Esophagus muscularis mucosa (tissue), 3 donors: Measurements from ENCODE around the gene ZBTB16.
A peak's percentile ranks its signal among the peaks of the same experiment; 100 is the strongest.

Experiments used
- CTCF ChIP-seq, 3 experiments: fragments of 200-600 bp in 2 of 3; fragments of 450-650 bp in 1 of 3; sonication (generic) in 2 of 3; IDR thresholded peaks; one replicate each; pipeline ENCODE4 v1.5.1; 2017 to 2019; ENCODE audit warnings: antibody characterized with exemption in 3 of 3, mild to moderate bottlenecking in 2 of 3, moderate library complexity in 1 of 3
- POLR2A ChIP-seq: fragments of 450-650 bp; IDR thresholded peaks from one replicate; pipeline ENCODE4 v1.6.1; 2017; ENCODE audit warnings: antibody characterized with exemption, moderate library complexity, mild to moderate bottlenecking, low read depth
- POLR2AphosphoS5 ChIP-seq, 2 donors: sonication (generic); formaldehyde crosslinking; IDR thresholded peaks; one replicate each; pipeline ENCODE4 v1.6.1; 2017; ENCODE audit warnings: antibody characterized with exemption in 2 of 2

DNA sequence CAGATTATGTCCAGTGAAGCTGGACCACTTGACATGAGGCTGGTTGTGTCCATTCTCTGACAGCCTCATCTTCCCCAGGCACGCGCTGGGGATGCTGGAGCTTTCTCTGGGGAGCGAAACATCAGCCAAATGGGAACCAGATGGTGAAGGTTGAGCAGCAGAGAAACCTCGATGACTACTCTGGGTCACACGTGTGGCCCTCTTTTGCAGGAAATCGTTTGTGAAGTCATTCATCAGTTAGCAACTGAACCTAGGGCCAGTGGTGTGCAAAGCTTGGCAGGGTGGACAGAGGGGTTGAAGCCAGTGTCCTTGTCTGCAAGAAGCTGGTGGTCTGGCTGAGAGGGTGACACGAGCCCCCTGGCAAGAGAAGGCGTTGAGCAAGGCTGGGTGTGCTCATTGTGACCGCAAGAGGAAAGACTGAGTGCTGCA is 109.8 kb downstream of the ZBTB16 start:
- TF ChIP-seq CTCF (IDR thresholded peaks at IDR 0.05): no peak
- TF ChIP-seq POLR2A: no peak
- peak in 1 of 2 donors; percentile 62 for TF ChIP-seq POLR2AphosphoS5 (IDR thresholded peaks at IDR 0.05)
